AG20443 (cell line): ENCODE measurements around the gene EPAS1.

Source experiments
- DNase-seq: peaks from one replicate; pipeline ENCODE4 v3.0.0; 2012; ENCODE audit warnings: low spot score, mixed read lengths

EPAS1 gene

GRCh38 chr2:46273225-46273863 is 23.9 kb upstream of the EPAS1 start:
- no peak for DNase-seq

GRCh38 chr2:46273919-46274318 is 23.3 kb upstream of the EPAS1 start:
- no peak for DNase-seq

- DNase-seq: no peak
These were observed 22.6 kb upstream of the EPAS1 start for GRCh38 chr2:46274586-46274985.

GRCh38 chr2:46275995-46276394 is 21.2 kb upstream of the EPAS1 start:
- DNase-seq: no peak

- DNase-seq: peak; percentile 57
These were observed 20.6 kb upstream of the EPAS1 start for GRCh38 chr2:46276642-46277041.

GRCh38 chr2:46277431-46278190 is 19.6 kb upstream of the EPAS1 start:
- DNase-seq: no peak

GRCh38 chr2:46278952-46279351 is 18.3 kb upstream of the EPAS1 start:
- DNase-seq: no peak

GRCh38 chr2:46281939-46282338 is 15.3 kb upstream of the EPAS1 start:
- DNase-seq: no peak

- DNase-seq: no peak
These were observed 13.5 kb upstream of the EPAS1 start for GRCh38 chr2:46283693-46284092.

GRCh38 chr2:46284260-46284659 is 12.9 kb upstream of the EPAS1 start:
- no peak for DNase-seq

- no peak for DNase-seq
These were observed 12.4 kb upstream of the EPAS1 start for GRCh38 chr2:46284796-46285195.

- no peak for DNase-seq
These were observed 10.5 kb upstream of the EPAS1 start for GRCh38 chr2:46286715-46287114.

- DNase-seq: no peak
These were observed 7.1 kb upstream of the EPAS1 start for GRCh38 chr2:46290078-46290477.

GRCh38 chr2:46293466-46293865 is 3.7 kb upstream of the EPAS1 start:
- no peak for DNase-seq

GRCh38 chr2:46294176-46294836 is 2.9 kb upstream of the EPAS1 start:
- DNase-seq: peak; percentile 38

GRCh38 chr2:46296216-46296839 is 879 bp upstream of the EPAS1 start:
- DNase-seq: no peak

GRCh38 chr2:46297546-46298271 is 502 bp downstream of the EPAS1 start:
- peak; percentile 39 for DNase-seq

- DNase-seq: no peak
These were observed 990 bp downstream of the EPAS1 start for GRCh38 chr2:46298272-46298521.

- peak; percentile 79 for DNase-seq
These were observed 1.5 kb downstream of the EPAS1 start for GRCh38 chr2:46298522-46299353.

GRCh38 chr2:46299365-46300263 is 2.4 kb downstream of the EPAS1 start:
- DNase-seq: peak; percentile 87
